Kidney tubule cell (primary cell): ENCODE data around the gene NDE1.

Experiments used
- DNase-seq: peaks from one replicate; pipeline ENCODE4 v3.0.0-alpha.2; 2018; ENCODE audit warnings: low spot score

NDE1 gene

DNA sequence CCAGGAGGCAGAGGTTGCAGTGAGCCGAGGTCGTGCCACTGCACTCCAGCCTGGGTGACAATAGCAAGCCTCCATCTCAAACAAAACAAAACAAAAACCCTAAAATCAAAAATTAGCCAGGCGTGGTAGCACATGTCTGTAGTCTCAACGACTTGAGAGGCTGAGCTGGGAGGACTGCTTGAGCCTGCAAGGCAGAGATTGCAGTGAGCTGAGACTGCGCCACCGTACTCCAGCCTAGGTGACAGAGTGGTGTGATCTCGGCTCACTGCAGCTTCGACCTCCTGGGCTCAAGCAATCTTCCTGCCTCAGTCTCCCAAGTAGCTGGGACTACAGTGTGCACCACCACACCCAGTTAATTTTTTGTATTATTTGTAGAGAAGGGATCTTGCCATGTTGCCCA is 119.2 kb downstream of the NDE1 start:
- no peak for DNase-seq

DNA sequence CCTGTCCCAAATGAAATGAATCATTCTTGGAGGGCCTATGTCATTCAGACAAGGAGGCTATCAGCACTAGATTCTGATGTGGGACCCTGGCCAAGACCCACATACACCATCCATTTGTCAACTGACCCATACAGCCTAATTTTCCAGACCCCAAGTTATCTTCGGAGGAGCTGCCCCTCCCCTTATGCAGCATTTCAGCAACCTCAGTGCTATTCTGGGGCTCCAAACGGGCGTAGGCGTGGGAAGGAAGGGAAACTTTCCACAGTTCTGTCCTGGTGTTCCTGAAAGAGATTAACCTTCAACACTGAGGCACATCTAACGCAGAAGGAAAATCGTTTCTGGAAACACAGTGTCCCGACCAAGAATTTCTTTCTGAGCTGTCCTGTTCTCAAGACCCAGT is 120.1 kb downstream of the NDE1 start:
- DNase-seq = no peak

DNA sequence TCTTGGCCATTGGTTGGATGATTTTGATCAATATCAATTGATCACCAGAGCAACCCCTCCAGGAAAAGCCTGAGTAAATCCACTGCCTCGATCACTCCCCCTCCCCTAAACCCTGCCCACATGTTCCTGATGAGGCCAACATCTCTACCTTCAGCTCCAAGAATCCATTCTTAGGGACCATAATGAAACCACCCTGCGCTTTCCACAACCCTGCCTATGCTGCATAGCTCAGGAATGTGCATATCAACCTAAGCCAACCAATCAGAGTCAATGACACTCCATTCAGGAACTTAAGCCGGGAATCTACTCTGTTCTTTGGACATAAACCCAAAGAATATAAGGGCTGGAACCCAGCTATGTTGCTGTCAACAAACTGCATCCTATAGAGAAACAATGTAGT is 120.5 kb downstream of the NDE1 start:
- no peak for DNase-seq

DNA sequence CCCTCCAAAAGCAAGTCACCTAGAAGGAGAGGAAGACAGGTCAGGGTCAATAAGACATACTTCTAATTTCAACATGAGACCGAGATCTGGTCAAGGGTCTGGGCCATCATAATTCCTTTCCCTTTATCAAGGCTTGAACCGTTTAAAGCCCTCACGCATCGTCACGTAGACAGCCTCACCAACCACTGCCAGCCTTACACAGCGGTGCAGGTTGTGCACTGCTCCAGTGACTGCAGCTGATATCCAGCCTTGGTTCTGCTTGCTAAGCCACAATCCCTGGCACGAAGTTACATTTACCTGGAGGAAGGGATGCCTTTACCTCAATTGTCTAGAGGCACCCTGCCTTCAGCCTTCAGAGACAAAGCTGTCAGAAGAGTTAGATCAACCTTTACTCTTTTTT is 121.6 kb downstream of the NDE1 start:
- DNase-seq = no peak

DNA sequence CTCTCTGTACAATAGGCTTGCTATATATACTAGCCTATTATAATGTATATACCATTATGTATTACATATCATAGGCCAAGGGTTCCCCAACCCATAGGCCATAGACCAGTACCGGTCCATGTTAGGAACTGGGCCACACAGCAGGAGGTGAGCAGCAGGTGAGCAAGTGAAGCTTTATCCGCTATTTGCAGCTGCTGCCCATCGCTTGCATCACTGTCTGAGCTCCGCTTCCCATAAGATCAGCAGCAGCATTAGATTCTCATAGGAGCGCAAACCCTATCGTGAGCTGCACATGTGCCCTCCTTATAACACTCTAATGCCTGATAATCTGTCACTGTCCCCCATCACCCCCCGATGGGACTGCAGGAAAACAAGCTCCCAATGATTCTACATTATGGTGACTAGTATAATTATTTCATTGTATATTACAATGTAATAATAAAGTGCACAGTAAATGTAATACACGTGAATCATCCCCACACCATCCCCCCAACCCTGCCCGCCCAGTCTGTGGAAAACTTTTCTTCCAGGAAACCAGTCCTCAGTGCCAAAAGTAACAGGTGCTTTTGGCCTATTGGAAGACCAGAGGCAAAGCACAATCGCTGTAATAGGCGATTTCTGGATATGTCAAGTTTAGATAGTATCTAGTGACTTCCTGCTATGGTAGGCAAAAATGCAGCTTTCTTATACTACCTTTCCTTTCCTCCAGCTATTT is 122.7 kb downstream of the NDE1 start:
- no peak for DNase-seq

DNA sequence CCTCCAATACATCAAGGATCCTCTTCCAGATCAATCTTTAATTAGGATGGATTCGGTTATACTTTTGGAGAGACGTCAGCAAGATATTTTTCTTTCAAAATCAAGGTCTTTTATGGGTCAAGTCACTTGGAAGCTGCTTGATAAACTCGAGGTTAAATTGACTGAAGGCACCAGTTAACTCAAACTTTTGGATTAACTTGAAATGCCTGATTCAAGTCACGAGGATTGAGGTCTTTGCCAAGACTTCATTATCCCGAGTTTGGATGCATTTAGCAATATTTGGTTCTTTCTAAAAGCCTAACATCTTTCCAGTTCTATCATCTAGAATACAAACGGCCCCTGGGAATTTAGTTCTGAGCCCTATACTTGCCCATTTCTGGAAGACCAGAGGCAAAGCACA is 123.9 kb downstream of the NDE1 start:
- no peak for DNase-seq

GRCh38 chr16:15775209-15775608 is 125.2 kb downstream of the NDE1 start:
- no peak for DNase-seq

GRCh38 chr16:15775663-15776304 is 125.7 kb downstream of the NDE1 start:
- no peak for DNase-seq
